Ishikawa (cell line): ENCODE measurements around the gene AFF4.

ENCODE experiments used
- CEBPB ChIP-seq: IDR thresholded peaks from 2 replicates; pipeline ENCODE4 v1.6.1; 2012
- CREB1 ChIP-seq: IDR thresholded peaks from 2 replicates; pipeline ENCODE4 v1.6.1; 2012; ENCODE audit warnings: low read depth
- EGR1 ChIP-seq: IDR thresholded peaks from 2 replicates; pipeline ENCODE4 v1.6.1; 2012
- EP300 ChIP-seq: IDR thresholded peaks from 2 replicates; pipeline ENCODE4 v1.6.1; 2012; ENCODE audit warnings: borderline replicate concordance
- FOXM1 ChIP-seq: IDR thresholded peaks from 2 replicates; pipeline ENCODE4 v1.6.1; 2012; ENCODE audit warnings: low read depth, borderline replicate concordance
- NFIC ChIP-seq: IDR thresholded peaks from 2 replicates; pipeline ENCODE4 v1.6.1; 2012
- RAD21 ChIP-seq: IDR thresholded peaks from 2 replicates; pipeline ENCODE4 v1.6.1; 2012; ENCODE audit warnings: low read depth
- TAF1 ChIP-seq: IDR thresholded peaks from 2 replicates; pipeline ENCODE4 v1.6.1; 2012; ENCODE audit warnings: low read depth, mild to moderate bottlenecking
- TCF12 ChIP-seq: IDR thresholded peaks from 2 replicates; pipeline ENCODE4 v1.6.1; 2012; ENCODE audit warnings: low read depth
- TEAD4 ChIP-seq: IDR thresholded peaks from 2 replicates; pipeline ENCODE4 v1.6.1; 2012
- YY1 ChIP-seq: IDR thresholded peaks from 2 replicates; pipeline ENCODE4 v1.6.1; 2012; ENCODE audit warnings: low read depth
- ZBTB7A ChIP-seq: IDR thresholded peaks from 2 replicates; pipeline ENCODE4 v1.6.1; 2012; ENCODE audit warnings: low read depth
- TF ChIP-seq, protein P1 (sequence below): IDR thresholded peaks from 2 replicates; pipeline ENCODE4 v1.6.1; 2012
- TF ChIP-seq, protein P2 (sequence below): IDR thresholded peaks from 2 replicates; pipeline ENCODE4 v1.6.1; 2012; ENCODE audit warnings: low read depth, mild to moderate bottlenecking
- TF ChIP-seq, protein P3 (sequence below): IDR thresholded peaks from 2 replicates; pipeline ENCODE4 v1.6.1; 2012

AFF4 gene

DNA sequence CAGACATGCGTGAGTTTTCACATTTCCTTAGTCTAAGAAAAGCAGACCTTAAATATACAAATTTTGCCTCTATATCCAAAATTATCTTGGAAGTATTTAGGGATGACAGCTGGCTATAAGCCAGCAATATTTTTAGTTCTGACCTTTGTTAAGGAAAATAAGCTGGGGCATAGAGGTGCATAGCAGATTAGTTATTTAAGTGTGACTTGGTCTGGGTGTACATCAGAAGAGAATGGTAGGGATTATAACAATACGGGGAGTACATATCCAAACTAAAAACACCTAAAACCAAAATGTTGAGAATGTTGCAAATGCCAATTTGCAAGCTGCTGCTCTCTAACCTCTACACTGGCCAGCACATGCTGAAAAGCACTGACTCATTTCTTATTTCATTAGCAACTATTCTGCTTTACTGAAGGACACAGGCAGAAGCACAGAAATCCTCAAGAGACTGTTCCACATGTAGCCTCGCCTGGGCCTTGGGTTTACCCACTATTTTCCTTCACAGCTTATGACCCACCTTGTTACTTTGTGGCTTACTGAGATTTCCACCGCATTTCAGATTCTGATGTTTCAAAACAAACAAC is 67.6 kb downstream of the AFF4 start:
- TF ChIP-seq NFIC, result no peak
- TF ChIP-seq TAF1, result no peak
- no peak for TF ChIP-seq RAD21
- no peak for TF ChIP-seq EP300

DNA sequence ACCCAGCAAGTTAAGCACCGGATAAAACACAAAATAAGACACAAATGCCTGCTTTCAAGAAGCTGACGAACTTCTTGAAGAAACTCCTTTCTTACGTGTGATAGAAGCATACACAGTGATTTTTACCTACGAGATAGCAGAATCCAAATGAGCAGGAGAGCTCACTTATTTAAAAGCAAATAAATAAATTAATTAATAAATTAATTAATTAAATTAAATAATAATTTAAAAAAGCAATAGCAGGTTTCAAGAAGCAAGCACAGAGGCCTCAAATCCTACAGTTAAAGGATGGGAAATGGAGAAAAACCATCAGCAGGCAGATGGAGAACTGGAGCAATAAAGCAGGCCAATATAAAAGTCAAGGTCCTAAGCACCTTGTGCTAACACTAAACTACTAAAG is 72.6 kb downstream of the AFF4 start:
- TF ChIP-seq TAF1 (no peak), FOXM1 (no peak), CREB1 (no peak), ZBTB7A (no peak), NFIC (no peak), EGR1 (no peak), EP300 (no peak), YY1 (no peak), CEBPB (no peak), RAD21 (no peak), TCF12 (no peak), TEAD4 (no peak)
- TF ChIP-seq, protein P1, sequence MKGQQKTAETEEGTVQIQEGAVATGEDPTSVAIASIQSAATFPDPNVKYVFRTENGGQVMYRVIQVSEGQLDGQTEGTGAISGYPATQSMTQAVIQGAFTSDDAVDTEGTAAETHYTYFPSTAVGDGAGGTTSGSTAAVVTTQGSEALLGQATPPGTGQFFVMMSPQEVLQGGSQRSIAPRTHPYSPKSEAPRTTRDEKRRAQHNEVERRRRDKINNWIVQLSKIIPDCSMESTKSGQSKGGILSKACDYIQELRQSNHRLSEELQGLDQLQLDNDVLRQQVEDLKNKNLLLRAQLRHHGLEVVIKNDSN, result no peak
- TF ChIP-seq, protein P2, sequence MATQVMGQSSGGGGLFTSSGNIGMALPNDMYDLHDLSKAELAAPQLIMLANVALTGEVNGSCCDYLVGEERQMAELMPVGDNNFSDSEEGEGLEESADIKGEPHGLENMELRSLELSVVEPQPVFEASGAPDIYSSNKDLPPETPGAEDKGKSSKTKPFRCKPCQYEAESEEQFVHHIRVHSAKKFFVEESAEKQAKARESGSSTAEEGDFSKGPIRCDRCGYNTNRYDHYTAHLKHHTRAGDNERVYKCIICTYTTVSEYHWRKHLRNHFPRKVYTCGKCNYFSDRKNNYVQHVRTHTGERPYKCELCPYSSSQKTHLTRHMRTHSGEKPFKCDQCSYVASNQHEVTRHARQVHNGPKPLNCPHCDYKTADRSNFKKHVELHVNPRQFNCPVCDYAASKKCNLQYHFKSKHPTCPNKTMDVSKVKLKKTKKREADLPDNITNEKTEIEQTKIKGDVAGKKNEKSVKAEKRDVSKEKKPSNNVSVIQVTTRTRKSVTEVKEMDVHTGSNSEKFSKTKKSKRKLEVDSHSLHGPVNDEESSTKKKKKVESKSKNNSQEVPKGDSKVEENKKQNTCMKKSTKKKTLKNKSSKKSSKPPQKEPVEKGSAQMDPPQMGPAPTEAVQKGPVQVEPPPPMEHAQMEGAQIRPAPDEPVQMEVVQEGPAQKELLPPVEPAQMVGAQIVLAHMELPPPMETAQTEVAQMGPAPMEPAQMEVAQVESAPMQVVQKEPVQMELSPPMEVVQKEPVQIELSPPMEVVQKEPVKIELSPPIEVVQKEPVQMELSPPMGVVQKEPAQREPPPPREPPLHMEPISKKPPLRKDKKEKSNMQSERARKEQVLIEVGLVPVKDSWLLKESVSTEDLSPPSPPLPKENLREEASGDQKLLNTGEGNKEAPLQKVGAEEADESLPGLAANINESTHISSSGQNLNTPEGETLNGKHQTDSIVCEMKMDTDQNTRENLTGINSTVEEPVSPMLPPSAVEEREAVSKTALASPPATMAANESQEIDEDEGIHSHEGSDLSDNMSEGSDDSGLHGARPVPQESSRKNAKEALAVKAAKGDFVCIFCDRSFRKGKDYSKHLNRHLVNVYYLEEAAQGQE, result no peak
- TF ChIP-seq, protein P3, sequence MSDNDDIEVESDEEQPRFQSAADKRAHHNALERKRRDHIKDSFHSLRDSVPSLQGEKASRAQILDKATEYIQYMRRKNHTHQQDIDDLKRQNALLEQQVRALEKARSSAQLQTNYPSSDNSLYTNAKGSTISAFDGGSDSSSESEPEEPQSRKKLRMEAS, result no peak

DNA sequence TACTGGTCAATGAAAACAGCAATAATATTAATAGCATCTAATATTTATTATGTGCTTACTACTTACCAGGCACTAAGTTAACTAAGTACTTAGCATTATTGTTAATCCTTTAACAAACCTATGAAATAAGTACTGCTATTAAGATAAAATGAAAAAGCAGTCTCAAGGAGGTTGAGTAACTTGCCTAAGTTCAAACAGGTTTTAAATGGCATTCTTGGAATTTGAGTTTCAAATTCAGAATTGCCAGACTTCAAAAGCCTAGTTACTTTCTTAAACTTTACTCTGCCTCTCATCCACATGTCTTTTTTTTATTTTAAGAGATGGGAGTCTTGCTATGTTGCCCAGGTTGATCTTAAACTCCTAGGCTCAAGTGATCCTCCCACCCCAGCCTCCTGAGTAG is 73.9 kb downstream of the AFF4 start:
- no peak for TF ChIP-seq TCF12

DNA sequence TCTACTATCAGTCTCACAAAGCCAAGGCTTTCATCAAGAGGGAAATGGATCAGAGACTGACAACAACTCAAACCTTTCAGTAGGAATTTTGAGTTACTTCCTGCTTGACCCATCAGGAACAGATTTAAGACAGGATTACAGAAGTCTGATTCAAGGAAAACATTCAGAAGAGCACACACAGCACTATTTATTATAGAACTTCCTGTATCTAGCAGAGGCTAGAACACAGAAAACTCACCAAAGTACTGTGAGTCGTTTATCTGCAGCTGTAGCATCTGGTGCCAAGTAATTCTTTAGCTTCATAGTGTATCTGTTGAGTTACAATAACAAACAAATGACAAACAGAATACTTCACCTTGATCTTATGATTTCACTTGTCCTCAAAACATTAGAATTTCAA is 76.2 kb downstream of the AFF4 start:
- no peak for TF ChIP-seq EP300
- TF ChIP-seq RAD21, result no peak
- no peak for TF ChIP-seq FOXM1
- no peak for TF ChIP-seq NFIC
- TF ChIP-seq TEAD4, result no peak
- no peak for TF ChIP-seq YY1
- no peak for TF ChIP-seq ZBTB7A
- TF ChIP-seq, protein P2, result no peak
- TF ChIP-seq TAF1, result no peak
- TF ChIP-seq EGR1, result no peak
- no peak for TF ChIP-seq CEBPB

DNA sequence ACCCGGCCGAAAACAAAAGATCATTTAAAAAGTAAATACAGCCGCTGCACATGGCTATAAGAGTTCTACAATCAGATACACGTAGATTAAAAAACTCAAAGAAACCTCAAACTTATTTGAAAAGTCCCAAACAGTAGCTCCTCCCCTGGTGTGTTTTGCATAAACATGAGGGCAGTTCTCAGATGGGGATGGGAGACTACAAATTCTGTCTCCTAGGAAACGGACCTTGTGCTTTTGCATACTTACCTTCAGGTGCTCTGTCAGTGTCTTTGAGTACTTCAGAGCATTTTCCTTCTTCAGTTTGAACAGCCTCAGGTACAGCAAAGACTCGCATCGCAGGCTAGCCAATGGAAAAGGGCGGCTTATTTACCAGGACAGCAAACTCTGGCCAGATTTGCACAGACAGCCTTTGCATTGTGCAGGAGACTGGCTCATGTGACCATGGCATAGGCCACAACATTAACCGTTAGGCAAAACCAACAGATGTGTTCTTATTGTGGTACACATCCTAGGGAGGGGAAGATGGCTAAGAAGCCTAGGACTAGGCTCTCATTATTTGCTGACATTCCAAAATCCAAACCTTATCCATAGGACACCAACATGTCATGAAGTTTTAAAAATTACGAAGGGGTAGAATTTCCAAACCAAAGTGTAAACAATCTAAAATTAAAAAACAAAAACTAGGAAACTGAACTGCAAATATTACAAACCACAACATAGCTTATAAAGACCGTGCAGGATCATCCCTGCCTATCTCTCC is 77.2 kb downstream of the AFF4 start:
- TF ChIP-seq TAF1 (no peak), FOXM1 (no peak), EGR1 (no peak), TCF12 (no peak), RAD21 (no peak), YY1 (no peak), ZBTB7A (no peak), CREB1 (no peak), NFIC (no peak), CEBPB (no peak), TEAD4 (no peak)
- TF ChIP-seq, protein P3, result no peak
- TF ChIP-seq, protein P1, result no peak
- TF ChIP-seq, protein P2, result no peak
